HG03175 (cell line): ENCODE results near the gene ANKRD9.

ENCODE experiments used
- ATAC-seq: cut with Tn5 transposase; IDR thresholded peaks from one replicate; pipeline ENCODE4 v1.9.1; 2021; ENCODE audit warnings: mild to moderate bottlenecking, moderate library complexity; ENCODE audit not compliant: unreplicated experiment

The ANKRD9 gene

DNA sequence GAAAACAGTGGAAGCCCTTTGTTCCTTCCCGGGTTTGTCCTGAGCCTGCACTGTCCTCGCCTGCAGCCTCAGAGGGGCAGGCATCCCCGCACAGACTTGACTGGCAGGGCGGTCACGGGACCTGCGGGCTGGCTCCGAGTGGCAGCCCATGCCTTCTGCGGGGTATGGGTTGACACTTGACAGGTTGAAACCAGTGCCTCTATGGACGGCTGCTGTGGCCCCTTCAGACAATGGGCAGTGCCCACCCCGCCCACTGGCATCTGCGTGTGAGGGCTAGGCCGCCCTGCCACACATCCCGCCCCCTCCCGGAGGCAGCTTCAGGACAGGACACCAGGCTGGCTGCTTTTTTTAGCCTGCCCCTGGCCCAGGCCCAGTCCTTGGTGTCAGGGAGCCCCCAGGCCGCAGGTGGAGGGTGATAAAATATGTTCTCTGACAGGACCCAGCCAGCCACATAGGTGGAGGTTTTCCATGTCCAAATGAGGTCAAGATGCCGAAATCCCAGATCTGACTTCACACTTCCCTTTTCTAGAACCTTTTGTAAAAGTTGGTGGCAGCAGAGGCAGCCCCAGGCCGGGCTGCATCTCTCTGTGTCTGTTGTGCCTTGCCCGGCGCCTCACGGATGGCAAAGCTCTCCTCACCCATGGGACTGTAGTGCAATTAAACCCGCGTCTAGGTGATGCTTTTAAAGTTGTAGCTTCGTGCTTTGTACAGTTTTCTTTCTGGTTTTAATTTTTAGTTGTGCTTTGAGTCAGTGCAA, 10.0 kb downstream of the ANKRD9 start:
- no peak for ATAC-seq

DNA sequence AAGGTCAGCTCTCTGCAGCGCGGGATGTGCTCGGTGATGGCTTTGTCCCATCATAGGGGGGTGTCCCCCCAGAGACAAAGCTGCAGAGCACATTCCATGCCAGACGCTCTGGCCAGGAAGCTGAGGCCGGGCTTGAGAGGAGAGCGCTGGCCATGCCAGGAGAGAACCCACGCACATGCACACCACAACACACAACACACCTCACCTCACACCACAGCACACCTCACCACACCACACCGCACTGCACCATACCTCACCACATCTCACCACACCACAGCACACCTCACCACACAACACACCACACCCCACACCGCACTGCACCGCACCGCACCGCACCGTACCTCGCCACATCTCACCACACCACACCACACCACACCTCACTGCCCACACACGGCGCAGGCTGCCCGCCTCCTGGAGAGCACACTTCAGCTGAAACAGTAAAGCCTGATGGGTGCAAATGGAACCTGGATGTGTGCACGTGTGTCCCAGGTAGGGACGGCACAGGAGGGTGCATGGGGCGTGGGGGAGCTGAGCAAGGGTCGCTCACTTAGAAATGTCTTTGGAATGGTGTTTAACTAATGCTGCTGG, 10.8 kb downstream of the ANKRD9 start:
- no peak for ATAC-seq

DNA sequence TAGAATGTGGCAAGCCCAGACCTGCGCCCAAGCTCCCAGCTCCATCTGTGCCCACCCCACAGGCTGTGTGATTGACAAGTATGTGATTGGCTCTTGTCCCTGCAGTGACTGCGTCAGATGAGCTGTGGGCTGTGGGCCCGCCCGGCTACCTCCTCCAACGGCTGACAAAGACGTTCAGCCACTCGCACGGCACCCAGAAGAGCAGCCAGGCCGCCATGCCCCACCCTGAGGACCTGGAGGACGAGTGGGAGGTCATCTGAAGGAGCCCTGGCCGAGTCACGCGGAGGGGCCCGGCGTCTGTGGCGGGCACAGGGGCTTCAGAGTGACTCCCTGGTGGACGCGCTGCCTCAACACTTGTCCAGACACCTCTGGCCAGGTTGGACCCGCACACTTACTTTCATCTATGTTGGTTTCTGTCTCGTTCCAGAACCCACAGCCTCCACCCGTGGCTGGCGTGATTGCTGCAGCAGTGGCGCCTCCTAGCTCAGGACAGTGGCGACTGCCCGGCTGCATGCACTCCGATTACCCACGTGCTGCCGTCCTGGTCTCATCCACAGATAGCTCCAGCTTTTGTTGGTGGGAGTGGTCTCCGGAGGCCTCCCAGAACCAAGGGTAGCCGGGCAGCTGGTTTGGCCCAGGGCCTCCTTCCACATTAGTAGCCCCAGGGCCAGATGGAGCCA, 11.4 kb downstream of the ANKRD9 start:
- no peak for ATAC-seq

GRCh38 chr14:102496958-102497744, 12.4 kb downstream of the ANKRD9 start:
- ATAC-seq: no peak

- no peak for ATAC-seq
Observed at GRCh38 chr14:102496331-102496691, 13.3 kb downstream of the ANKRD9 start.

DNA sequence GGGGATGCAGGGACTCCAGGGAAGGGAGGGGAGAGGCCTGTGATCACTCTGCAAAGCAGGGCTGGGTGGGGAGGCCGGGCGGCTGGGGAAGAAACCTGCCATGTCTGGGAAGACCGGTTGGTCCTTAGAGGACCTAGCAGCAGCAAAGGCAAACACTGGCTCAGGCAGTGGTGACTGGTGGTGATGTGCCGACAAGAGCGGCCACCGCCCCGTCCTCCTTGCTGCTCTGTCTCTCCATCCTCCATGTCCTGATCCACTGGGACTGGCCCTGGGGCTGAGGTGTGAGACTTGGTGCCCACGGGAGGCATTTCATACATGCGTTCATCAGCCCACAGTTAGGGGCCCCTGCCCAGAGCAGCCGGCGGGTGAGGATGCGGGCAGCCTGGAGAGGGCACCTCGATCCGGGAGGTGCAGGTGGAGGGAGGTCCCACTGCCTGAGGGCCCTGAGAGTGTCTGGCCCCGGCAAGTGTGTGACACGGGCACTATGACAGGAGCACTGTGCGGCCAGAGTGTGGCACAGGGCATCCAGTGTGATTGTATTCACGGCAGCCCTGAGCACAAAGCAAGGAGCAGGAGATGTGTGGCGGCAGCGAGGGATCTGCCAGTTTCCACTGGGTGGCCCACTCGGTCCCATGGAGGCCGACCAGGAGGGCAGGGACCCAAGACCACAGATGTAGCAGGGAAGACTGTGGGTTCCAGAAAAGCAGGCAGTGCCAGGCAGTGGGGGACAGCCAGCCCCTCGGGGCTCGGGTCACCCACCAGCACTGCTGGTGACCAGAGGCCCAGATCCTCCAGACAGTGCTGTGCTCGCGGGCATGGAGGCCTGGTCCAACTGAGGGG, 13.9 kb downstream of the ANKRD9 start:
- ATAC-seq: no peak

DNA sequence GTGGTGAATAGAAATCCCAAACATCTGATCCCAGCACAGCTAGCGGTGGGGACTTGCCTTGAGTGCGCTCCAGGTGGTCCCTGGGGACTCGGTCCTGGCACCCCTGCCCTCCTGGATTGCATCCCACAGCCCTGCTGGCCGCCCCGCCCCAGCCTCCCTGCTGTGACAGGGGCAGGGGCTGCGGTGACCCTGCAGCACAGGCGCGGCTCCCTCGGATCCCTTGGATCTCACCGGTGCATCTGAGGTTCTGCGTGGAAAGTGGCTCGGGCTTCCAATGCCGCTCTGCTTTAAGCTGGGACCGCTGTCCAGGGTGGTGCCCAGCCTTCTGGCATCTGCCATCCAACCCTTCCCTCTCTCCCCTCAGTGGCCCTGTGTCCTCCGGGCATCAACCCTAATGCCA, 16.0 kb downstream of the ANKRD9 start:
- ATAC-seq: no peak

GRCh38 chr14:102493096-102493495, 16.5 kb downstream of the ANKRD9 start:
- no peak for ATAC-seq

DNA sequence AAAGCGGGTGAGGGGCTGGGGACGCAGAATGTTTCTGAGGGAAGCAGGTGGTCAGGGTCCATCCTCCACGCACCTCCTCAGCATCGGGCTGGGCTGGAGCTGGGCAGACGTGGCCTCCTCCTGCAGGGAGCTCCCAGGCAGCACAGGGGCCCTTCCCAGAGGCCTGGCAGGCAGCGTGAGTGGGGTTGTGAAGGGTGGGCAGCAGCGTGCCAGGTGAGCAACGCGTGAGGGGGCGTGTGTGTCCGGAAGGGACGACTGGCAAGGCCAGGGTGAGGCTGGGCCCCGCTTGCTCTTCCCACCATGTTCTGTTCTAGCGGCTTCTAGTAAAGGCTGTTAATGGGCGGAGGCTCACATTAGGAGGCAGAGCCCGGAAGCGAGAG, 17.1 kb downstream of the ANKRD9 start:
- ATAC-seq: no peak

DNA sequence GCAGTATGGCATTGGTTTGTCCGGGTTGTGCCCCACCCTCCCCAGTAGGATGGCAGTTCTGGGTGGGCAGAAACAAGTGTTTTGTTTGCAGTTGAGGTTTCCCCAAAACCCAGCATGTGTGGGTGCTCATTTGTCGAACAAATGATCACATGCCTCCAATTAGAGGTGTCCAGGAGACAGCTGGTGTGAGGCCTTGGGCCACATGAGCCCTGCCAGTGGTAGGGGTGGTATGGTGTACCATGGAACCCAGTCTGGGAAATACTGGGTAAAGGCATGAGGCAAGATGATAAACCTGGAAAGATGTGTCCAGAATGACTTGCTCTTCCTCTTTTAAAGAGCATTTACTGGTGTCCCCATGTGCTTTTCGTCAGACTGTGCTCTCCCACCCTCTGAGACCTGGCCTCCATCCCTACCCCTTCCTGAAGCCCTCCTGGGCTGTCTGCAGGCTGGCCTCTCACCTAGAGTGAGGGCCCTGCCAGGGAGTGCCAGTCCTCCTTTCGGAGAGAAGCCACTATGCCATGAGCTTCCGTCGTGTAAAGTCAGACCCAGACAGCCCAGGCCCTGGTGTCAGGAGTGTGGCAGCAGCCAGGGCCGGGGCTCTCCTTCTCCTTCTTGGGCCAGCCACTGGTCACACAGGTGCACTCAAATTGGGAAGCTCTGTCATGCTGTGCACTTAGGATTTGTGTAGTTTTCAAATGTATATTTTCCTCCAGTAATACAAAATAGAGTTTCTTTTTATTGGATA, 17.6 kb downstream of the ANKRD9 start:
- no peak for ATAC-seq

DNA sequence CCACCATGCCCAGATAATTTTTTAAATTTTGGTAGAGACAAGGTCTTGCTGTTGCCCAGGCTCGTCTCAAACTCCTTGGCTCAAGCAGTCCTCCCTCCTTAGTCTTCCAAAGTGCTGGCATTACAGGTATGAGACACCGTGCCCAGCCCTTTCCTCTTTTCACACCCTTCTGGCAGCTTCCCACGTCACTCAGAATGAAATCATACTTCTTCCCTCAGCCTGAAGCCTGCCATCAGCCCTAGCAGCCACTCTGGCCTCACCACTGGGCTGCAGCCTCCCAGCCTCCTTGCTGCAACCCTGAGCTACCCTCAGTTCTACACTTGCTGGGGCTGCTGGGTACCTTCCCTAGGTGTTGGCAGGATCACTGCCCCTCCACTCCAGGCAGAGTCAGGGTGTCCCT, 18.2 kb downstream of the ANKRD9 start:
- no peak for ATAC-seq

- ATAC-seq: no peak
Observed at GRCh38 chr14:102490456-102490855, 19.1 kb downstream of the ANKRD9 start.

GRCh38 chr14:102487204-102487577, 22.4 kb downstream of the ANKRD9 start:
- no peak for ATAC-seq

GRCh38 chr14:102486513-102487203, 22.9 kb downstream of the ANKRD9 start:
- ATAC-seq: no peak

DNA sequence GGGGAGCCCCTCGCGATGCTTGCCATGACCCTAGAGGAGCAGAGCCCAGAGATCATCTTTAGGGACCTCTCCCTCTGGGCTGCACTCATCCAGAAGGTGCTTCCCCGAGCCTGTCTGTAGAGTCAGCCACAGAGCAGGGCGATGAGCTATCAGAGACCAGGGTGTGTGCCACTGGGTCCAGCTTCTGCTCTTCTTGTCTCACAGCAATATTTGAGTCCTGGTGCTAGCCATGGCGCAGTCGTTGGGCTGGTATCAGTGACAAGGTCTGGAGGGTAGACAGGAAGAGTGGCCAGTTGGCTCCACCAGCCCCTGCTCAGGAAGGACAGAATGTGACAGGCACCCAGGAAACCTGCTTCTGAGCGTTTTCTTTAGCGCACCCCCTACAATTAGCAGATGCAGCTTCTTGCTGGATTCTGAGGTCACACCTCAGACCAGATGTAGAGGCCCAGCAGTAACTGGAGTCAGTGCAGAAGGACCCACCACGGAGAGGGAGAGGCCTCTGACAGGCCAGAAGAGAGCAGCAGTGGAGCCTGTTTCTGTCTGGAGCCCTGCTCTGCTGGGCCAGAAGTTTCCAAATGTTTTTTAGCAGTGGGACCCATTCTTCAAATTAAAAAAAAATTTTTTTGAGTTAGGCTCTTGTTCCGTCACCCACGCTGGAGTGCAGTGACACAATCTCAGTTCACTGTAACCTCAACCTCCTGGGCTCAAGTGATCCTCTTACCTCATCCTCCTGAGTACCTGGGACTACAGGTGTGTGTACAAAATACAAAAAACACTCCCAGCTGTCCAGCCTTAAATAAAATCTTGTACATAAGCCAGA, 23.7 kb downstream of the ANKRD9 start:
- no peak for ATAC-seq

DNA sequence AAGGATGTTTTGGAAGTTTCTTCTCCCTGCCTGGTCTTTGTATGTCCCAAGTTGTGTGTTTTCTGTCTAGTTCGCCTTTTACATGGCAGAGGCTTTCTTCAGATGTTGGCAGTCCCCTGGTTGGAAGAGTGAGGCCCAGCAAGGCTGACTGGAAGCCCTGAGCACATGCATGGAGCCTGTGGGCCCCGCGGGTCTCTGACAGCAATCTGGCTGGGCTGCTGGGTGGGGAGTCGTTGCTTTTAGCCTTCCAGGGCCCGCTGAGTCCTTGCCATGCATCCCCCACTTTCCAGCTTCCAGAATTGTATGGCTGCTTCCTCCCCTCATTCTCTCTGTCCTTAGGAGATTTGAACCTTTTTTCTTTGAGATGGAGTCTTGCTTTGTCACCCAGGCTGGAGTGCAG, 25.3 kb downstream of the ANKRD9 start:
- ATAC-seq: no peak

GRCh38 chr14:102481791-102482238, 27.8 kb downstream of the ANKRD9 start:
- no peak for ATAC-seq

DNA sequence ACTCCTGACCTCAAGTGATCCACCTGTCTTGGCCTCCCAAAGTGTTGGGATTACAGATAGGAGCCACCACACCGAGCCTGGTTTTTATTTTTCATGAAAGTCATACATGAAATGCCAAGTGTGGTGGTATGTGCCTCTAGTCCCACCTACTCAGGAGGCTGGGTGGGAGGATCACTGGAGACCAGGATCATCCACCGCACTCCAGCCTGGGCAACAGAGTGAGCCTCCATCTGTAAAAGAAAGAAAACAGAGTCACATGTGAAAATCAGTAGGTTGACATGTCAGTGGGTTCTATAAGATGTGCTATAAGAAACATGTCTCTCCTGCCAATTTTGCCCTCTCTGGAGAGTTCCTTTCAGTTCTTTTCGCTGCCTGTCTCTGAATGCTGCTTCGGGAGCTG, 28.2 kb downstream of the ANKRD9 start:
- no peak for ATAC-seq

DNA sequence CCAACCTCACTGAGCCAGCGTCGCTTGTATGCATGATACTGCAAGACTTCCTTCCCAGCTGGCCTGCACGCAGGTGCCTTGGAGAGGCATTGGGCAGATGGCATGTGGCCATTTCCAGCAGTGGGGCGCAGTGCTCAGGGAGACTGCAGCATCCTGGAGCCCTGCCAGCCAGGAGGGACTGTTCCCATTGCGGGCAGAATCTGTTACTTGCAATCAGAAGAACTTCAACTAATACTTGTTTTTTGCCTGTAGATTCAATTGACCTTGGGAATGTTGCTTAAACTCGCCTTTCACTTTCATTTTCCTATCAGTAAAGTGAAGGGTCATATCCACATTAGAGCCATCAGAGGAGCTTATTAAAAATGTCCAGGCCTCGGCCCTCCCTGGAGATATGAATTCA, 29.8 kb downstream of the ANKRD9 start:
- no peak for ATAC-seq
